OCI-LY1 (cell line): ENCODE measurements around the gene TPO.

Experiments
- EZH2 ChIP-seq: fragments of 200-600 bp; sonication (generic), shearing (Covaris generic); IDR thresholded peaks from 2 replicates; pipeline ENCODE4 v1.8.0; 2017; ENCODE audit warnings: borderline replicate concordance, mixed run types, mild to moderate bottlenecking, antibody characterized with exemption, low read length, moderate library complexity, mixed read lengths
- TF ChIP-seq, protein P1 (sequence below): fragments of 200-600 bp; sonication (generic), shearing (Covaris generic); IDR thresholded peaks from 2 replicates; pipeline ENCODE4 v1.5.1; 2017; ENCODE audit warnings: mild to moderate bottlenecking, antibody characterized with exemption, low read length, moderate library complexity, mixed read lengths

DNA sequence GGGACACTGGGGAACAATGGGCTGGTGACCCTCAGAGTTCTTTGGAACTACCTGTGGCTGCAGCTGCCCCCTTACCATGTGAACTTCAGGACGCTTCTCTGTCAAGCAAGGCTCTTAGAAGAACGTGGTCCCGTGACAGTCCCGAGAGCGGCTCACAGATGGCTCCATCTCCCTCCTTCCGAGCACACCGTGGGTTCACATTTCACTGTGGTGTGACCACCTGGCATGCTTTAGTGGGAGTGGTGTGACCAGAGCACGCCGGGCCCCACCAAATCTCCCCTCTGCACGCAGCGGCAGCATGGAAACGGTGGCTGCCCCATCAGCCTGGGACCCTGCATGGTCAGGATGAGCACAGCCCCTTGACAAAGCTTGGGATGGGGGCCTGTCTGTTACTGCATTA lies 9.7 kb upstream of the TPO start:
- TF ChIP-seq, protein P1, sequence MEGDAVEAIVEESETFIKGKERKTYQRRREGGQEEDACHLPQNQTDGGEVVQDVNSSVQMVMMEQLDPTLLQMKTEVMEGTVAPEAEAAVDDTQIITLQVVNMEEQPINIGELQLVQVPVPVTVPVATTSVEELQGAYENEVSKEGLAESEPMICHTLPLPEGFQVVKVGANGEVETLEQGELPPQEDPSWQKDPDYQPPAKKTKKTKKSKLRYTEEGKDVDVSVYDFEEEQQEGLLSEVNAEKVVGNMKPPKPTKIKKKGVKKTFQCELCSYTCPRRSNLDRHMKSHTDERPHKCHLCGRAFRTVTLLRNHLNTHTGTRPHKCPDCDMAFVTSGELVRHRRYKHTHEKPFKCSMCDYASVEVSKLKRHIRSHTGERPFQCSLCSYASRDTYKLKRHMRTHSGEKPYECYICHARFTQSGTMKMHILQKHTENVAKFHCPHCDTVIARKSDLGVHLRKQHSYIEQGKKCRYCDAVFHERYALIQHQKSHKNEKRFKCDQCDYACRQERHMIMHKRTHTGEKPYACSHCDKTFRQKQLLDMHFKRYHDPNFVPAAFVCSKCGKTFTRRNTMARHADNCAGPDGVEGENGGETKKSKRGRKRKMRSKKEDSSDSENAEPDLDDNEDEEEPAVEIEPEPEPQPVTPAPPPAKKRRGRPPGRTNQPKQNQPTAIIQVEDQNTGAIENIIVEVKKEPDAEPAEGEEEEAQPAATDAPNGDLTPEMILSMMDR, result no peak
- TF ChIP-seq EZH2, result no peak
